LNCAP (cell line): Measurements from ENCODE around the gene RBFOX2.

ENCODE experiments used
- CTCF ChIP-seq: fragments of 450-650 bp; IDR thresholded peaks from 2 replicates; pipeline ENCODE4 v1.5.1; 2017; ENCODE audit warnings: mild to moderate bottlenecking

Gene RBFOX2

DNA sequence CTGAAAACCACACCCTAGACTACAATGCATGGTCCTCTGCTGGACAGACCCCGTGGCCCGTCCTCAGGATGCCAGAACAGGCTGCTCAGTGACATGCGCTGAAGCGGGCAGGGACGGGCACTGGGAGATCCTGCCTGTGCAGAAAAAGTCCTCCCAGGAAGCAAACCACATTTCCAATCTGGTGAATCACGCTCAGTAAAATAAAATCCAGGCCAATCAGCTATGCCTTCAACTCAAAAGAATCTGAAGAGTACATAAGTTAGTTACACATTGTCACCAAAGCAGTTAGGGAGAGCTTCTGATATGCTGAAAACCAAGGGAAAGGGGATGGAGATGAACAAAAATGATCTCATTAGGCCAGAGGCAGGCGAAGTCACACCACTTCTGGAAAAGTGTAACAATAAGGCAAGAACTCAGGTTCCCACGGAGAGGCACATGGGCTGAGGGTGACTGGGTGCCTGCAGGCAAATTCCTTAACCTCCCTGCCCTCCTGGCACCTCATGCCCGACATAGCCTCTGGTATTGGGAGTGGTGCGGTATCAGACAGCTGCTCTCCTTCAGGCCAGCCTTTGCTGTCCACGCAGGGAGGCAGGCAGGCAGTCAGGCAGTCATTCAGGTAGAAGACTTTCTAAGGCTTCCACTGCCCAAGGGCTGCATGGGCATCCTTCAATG is 244.5 kb downstream of the RBFOX2 start:
- TF ChIP-seq CTCF = no peak

DNA sequence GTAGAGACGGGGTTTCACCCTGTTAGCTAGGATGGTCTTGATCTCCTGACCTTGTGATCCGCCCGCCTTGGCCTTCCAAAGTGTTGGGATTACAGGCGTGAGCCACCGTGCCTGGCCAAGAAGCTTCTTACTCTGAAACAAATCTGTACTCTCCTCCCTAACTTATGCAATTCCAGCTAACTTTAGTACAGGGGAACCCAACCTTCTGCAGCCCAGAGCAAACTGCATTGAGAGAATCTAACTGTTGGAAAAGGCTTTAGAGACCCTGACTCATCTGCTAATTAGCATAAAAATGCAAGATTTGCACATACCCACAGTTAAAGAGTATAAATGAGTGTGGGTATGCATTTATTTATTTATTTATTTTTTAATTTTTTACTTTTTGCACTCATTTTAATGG is 246.1 kb downstream of the RBFOX2 start:
- TF ChIP-seq CTCF = no peak

DNA sequence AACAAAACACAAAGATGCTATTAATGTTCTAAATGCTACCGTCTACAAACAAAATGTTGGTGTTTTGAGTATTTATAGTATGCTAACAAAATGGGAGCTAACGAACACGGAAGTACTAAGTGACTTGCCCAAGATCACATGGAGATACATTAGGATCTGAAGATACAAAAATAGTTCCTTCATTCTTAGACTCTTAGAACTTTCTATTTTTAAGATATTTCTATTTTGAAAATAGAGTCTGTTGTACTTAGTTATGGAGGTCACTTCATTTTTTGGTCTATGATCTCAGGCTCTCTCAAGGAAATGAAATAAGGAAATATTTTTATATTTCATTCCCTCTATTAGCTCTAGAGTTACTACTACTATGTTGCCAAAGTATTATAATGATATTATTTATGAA is 246.7 kb downstream of the RBFOX2 start:
- no peak for TF ChIP-seq CTCF

DNA sequence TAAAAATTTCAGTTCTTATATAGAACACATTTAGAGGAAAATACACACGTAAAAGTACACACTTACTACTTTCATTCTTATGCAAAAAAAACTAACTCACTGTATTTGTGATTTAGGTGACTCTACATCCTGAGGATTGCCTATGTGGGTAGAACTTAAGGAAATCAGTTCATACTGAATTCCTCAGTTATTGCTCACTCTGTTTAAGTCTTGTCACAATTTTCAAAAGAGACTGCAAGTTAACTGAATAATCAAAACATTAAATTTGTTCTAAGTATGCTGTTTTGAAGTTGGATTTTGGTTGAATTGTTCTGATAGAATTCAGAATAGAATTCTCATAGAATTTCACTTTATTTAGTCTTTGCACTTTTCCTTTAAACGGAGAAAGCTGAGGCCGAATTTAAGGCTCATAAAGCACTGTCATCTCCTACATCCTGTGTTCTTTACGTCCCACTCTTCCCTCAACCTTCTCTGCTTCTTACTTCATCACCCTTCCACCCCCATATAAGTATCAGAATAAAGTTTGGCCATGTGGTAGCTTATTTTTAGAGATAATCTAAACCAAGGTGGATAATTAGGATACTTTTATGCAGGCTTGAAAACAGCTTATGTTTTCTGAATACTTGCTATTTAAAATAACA is 251.2 kb downstream of the RBFOX2 start:
- no peak for TF ChIP-seq CTCF

- TF ChIP-seq CTCF = no peak
Measured at GRCh38 chr22:35775339-35775738, 253.3 kb downstream of the RBFOX2 start.

GRCh38 chr22:35769974-35770373 is 258.6 kb downstream of the RBFOX2 start:
- TF ChIP-seq CTCF = no peak

DNA sequence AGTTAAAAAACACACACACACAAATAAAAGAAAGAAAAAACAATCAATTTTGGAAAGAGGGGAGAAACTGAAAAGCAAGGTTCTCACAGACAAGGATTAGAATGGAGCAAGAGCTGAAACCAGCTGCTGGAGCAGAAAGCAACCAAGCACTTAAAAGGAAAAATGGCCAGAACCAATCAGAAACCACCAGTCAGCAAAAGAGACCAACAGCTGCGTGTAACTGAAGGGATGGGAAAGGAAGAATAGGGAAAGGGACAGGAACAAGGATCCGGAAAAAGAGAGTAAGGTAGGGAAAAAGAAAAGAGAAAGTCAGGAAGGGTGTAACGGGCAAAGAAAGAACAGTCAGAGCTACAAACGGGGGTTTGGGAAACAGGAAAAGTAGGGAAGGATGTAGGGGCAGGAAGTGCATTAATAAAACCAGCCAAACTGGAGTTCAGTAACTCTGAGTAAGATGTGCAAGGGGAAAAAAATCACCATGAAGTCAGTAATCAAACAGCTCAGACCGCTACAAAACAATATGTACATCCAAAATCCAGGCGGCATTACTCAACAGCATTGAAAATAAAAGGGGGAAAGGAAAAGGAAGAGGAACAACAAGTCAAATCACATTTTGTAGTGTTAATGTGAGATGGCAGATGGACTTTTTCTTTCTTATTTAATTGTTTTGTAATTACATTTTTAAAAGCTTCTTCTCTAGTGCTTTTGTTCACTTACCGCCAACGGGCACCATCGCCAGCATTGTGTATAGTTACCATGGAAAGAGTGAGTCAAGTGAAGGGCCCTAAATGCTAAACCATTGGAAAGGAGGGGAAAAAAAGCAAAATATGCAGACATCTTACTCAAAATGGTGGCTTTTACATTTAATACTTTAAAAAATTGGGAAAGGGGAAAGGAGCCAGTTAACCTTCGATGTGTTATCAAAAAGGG is 261.7 kb downstream of the RBFOX2 start:
- TF ChIP-seq CTCF = no peak
